Esophagus (tissue), 2 donors: Measurements from ENCODE around the gene GIMAP1. TPM values are rescaled to one million over a fixed set of nuclear protein-coding genes. Genes with fewer than 3 reads are reported as not detected.

Source experiments
- H3K27ac ChIP-seq, 2 donors: one replicate each; pipeline ENCODE4 v1.5.1; 2013; ENCODE audit warnings: low read depth in 2 of 2, mild to moderate bottlenecking in 2 of 2, inconsistent platforms in 1 of 2, low read length in 1 of 2, moderate library complexity in 1 of 2
- H3K27me3 ChIP-seq, 2 donors: one replicate each; pipeline ENCODE4 v1.6.1; 2013; ENCODE audit warnings: low read length in 2 of 2, control low read depth in 1 of 2, mild to moderate bottlenecking in 1 of 2; ENCODE audit not compliant: insufficient read depth in 2 of 2, control insufficient read depth in 1 of 2
- H3K36me3 ChIP-seq, 2 donors: one replicate each; pipeline ENCODE4 v1.6.1; 2013; ENCODE audit warnings: low read length in 1 of 2; ENCODE audit not compliant: control insufficient read depth in 2 of 2, insufficient read depth in 2 of 2
- H3K4me1 ChIP-seq, 2 donors: one replicate each; pipeline ENCODE4 v1.6.1; 2013; ENCODE audit warnings: low read length in 1 of 2; ENCODE audit not compliant: control insufficient read depth in 2 of 2, insufficient read depth in 2 of 2
- H3K4me3 ChIP-seq, 2 donors: one replicate each; pipeline ENCODE4 v1.5.1; 2013; ENCODE audit warnings: low read length in 2 of 2, mild to moderate bottlenecking in 2 of 2, low read depth in 1 of 2, moderate library complexity in 1 of 2
- H3K9me3 ChIP-seq, 2 donors: one replicate each; pipeline ENCODE4 v1.6.1; 2013; ENCODE audit warnings: mild to moderate bottlenecking in 2 of 2, low read depth in 1 of 2, low read length in 1 of 2, moderate library complexity in 1 of 2; ENCODE audit not compliant: control insufficient read depth in 2 of 2, insufficient read depth in 1 of 2
- WGBS, 2 donors: extraction: QIAGEN DNeasy Blood & Tissue Kit; methylation state at CpG; one replicate each; pipeline ENCODE4 v1.1.7; 2013; 5-methylcytosine and 5-hydroxymethylcytosine counted together
- polyA plus RNA-seq, 2 donors: library from polyadenylated mRNA; stranded (reverse); fragments of 200-250 nt; gene quantifications; one replicate each; pipeline ENCODE4 v1.2.3, GENCODE V29; 2013
- donor health status: healthy with polysubstance abuse.
- donor health status: Bipolar disorder and iron deficiency.

GIMAP1 gene
- polyA plus RNA-seq, 2 donors: 1.2 to 1.5 TPM

DNA sequence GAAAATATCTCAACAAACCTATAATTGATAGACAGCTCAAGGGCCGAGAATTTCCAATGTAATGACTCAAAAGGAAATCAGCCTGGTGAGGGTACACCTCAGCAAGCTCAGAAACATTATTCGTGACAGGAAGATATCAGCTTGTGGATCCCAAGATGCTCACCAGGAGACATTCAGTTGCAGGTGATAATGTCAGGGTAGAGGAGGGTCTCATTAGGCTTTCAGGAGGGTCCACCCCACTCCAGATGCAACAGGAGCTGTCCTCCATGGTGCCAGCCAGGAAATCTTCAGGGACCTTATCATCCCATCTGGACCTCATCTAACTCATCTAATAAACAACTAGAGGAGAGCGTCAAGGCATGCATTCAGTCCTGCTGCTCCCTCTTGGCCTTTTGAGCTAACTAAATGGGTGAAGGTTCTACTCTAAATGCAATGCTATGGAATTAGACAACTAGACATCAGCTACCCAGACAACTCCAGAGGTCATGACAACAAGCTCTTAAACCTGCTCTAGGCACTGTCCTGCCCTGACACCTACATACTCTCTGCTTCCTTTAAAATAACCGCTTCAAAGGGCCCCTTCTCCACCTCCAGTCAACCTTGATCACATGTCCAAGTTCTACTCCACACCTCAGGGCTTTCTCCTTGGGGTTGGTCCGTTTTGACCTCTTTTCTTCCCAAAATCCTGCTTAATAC is 16.5 kb downstream of the GIMAP1 start:
- Histone ChIP-seq H3K9me3 (no peaks in the 10 kb centered on the region), H3K4me3 (no peak overlapping the region), H3K36me3 (no peaks in the 10 kb centered on the region), H3K27ac (no peak overlapping the region), H3K27me3 (no peaks in the 10 kb centered on the region), H3K4me1 (no peaks in the 10 kb centered on the region)
- 60 to 72% methylated on average over 5 of the region's 5 CpGs for WGBS, 2 donors

DNA sequence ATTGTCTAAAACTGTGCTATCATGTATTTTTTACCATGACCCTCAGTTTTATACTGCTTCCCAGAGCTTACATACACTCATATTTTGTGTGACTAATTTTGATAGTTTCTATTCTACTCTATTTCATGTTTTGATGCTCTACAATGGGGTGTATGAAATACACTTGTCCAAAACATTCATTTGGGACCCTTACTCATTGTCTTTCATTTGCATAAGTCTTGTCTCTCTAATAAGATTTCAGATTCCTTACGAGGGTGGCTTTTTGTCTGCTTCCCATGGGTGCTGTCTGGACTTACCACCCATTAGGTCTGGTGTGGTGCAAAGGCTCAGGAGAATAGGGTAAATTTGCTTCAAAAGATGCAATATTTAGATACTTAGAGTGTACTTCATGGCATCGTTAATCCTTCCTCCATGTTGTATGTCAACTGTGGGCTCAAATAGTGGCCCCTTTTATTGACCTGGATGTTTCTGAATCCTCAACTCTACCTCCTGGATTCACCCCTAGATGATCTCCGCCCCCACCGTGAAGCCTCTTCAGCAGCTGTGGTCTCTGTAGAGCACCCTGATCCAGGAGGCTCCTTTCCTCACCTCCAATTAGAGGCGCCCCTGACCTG is 17.2 kb downstream of the GIMAP1 start:
- H3K9me3 ChIP-seq: no peaks in the 10 kb centered on the region
- no peak overlapping the region for H3K27ac ChIP-seq
- WGBS, 2 donors: 79 to 90% methylated on average over 5 of the region's 5 CpGs
- H3K4me1 ChIP-seq: no peaks in the 10 kb centered on the region
- no peaks in the 10 kb centered on the region for H3K27me3 ChIP-seq
- H3K36me3 ChIP-seq: no peaks in the 10 kb centered on the region
- H3K4me3 ChIP-seq: no peak overlapping the region

DNA sequence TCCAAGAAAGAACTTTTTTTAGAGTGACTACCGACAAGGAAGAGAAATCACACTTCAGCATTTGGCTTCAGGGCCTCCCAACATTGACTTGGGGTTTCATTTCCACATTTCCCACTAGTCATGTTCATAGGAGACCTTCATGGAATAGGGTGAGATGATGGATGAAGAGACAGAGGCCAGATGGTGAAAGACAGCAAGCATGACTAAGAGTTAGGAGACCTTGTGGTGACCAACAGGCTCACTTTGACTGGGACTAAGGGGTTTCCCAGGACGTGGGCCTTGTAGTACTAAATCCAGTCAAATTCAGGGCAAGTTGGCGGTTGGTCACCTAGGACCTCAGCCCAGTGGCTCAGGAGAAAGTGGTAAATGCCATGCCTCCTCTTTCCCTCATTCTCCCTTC is 17.8 kb downstream of the GIMAP1 start:
- 71 to 73% methylated on average over 3 of the region's 3 CpGs for WGBS, 2 donors

GRCh38 chr7:150735596-150736358 is 19.4 kb downstream of the GIMAP1 start:
- Histone ChIP-seq H3K36me3 (no peaks in the 10 kb centered on the region), H3K9me3 (no peaks in the 10 kb centered on the region), H3K4me1 (no peaks in the 10 kb centered on the region), H3K27me3 (no peaks in the 10 kb centered on the region), H3K4me3 (no peak overlapping the region), H3K27ac (no peak overlapping the region)
- 53 to 63% methylated on average over 3 of the region's 3 CpGs for WGBS, 2 donors

More for the DNA sequence above, 17.8 kb downstream of the GIMAP1 start:
- Histone ChIP-seq H3K9me3 (no peaks in the 10 kb centered on the region), H3K4me3 (no peak overlapping the region), H3K36me3 (no peaks in the 10 kb centered on the region), H3K27ac (no peak overlapping the region), H3K27me3 (no peaks in the 10 kb centered on the region), H3K4me1 (no peaks in the 10 kb centered on the region)

DNA sequence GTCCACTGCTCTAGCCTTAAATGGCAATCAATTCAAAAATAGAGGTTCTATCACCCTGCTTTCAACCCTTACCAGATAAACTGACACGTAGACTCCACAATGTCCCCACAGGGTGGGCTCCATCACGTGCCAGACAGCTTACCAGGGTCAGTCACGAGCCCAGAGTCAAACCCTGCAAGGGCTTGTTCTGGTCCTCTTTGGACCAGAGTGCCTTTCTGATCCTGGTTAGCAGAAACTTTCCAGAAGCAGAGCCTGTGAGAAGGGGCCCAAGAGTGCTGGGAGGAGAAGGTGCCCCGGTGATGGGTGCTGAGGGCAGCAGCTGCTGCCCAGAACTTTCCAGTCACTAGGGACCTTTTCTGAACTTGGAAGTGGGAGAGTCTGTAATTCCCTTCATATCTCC is 20.5 kb downstream of the GIMAP1 start:
- Histone ChIP-seq H3K9me3 (no peaks in the 10 kb centered on the region), H3K36me3 (no peaks in the 10 kb centered on the region), H3K4me1 (no peaks in the 10 kb centered on the region), H3K4me3 (peak overlapping the region in 1 of 2 donors; percentile 49), H3K27ac (peak overlapping the region; percentile 29 to 79), H3K27me3 (no peaks in the 10 kb centered on the region)
- WGBS, 2 donors: 44 to 51% methylated on average over 4 of the region's 4 CpGs

- Histone ChIP-seq H3K36me3 (peaks cover 0 to 2% of the 10 kb centered on the region in 2 donors), H3K27ac (peak within 1 kb of the TSS; percentile 72 to 79), H3K9me3 (no peaks in the 10 kb centered on the region), H3K4me1 (peaks cover 0 to under 1% of the 10 kb centered on the region in 2 donors), H3K4me3 (peak within 1 kb of the TSS; percentile 40 to 49), H3K27me3 (no peaks in the 10 kb centered on the region)
- WGBS, 2 donors: 45 to 47% methylated on average over 14 of the region's 14 CpGs
Measured at GRCh38 chr7:150737265-150738055, 21.0 kb downstream of the GIMAP1 start, which contains the start of gene GIMAP5. GIMAP5 (plus strand) TSS chr7:150737418; CDS start chr7:150740885, 3,467 bp downstream.

GRCh38 chr7:150738092-150738491 is 21.7 kb downstream of the GIMAP1 start:
- Histone ChIP-seq H3K27me3 (no peaks in the 10 kb centered on the region), H3K9me3 (no peaks in the 10 kb centered on the region), H3K27ac (peak overlapping the region; percentile 26 to 72), H3K4me3 (peak overlapping the region; percentile 40 to 49), H3K36me3 (peaks cover 0 to 5% of the 10 kb centered on the region in 2 donors), H3K4me1 (peaks cover 0 to 3% of the 10 kb centered on the region in 2 donors)
- WGBS, 2 donors: 68 to 73% methylated on average over 5 of the region's 5 CpGs

- WGBS, 2 donors: 40 to 41% methylated on average over 5 of the region's 5 CpGs
- Histone ChIP-seq H3K4me1 (peaks cover 0 to 3% of the 10 kb centered on the region in 2 donors), H3K27ac (peak overlapping the region in 1 of 2 donors; percentile 72), H3K4me3 (peak overlapping the region; percentile 39 to 40), H3K36me3 (peaks cover 0 to 5% of the 10 kb centered on the region in 2 donors), H3K27me3 (no peaks in the 10 kb centered on the region), H3K9me3 (no peaks in the 10 kb centered on the region)
Measured at GRCh38 chr7:150738591-150739001, 22.2 kb downstream of the GIMAP1 start.

DNA sequence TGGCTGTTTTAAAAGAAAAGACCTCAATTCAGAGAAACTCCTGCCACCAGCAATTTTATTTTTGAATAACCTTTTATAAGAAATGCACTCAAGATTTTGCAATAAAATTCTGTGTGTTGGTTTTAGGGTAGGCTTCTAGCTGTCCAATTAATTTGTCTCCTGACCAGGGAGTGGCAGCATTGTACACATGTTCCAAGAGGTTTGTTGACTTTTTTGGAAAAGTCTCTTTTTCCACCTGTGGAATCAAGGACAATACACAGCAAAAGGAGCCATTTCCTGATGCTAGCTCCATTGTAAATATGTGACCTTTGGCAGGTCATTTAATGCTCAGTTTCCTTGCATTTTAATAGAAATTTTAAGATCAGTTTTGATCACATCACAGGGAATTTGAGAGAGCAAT is 22.6 kb downstream of the GIMAP1 start:
- H3K27ac ChIP-seq: peak overlapping the region in 1 of 2 donors; percentile 72
- no peaks in the 10 kb centered on the region for H3K27me3 ChIP-seq
- peaks cover 0 to 3% of the 10 kb centered on the region in 2 donors for H3K4me1 ChIP-seq
- no peaks in the 10 kb centered on the region for H3K9me3 ChIP-seq
- H3K36me3 ChIP-seq: peaks cover 0 to 5% of the 10 kb centered on the region in 2 donors
- peak overlapping the region in 1 of 2 donors; percentile 40 for H3K4me3 ChIP-seq
